Endothelial cell of umbilical vein (primary cell): ENCODE results near the gene GRIA4. TPM values are rescaled to one million over a fixed set of nuclear protein-coding genes. Genes with fewer than 3 reads are reported as not detected.

Source experiments
- BruUV-seq: library from RNA; stranded (reverse); fragments of 400-500 nt; replicated peaks from 2 replicates; lab custom pipeline; 2021; lab: Mats Ljungman, UMichigan
- CTCF ChIA-PET: fragments of 300-600, 350-600 bp; sonication (Branson Sonifier 250); formaldehyde crosslinking; loops from one replicate; lab custom pipeline; 2021; ENCODE audit warnings: antibody characterized with exemption, inconsistent platforms; lab: Charles Lee
- POLR2A ChIA-PET: fragments of 300-600, 350-600 bp; sonication (Branson Sonifier 250); formaldehyde crosslinking; loops from one replicate; lab custom pipeline; 2021; ENCODE audit warnings: antibody characterized with exemption, inconsistent platforms; lab: Charles Lee
- DNase-seq: peaks from one replicate; pipeline ENCODE4 v3.0.0-alpha.2; 2011; ENCODE audit warnings: low read depth, low spot score
- FAIRE-seq: peaks from 2 replicates; lab custom pipeline; 2011; peaks lifted over from hg19 to GRCh38; lab: Jason Lieb, UNC
- H2AFZ ChIP-seq: 2 replicates; pipeline ENCODE4 v1.6.0; 2012; ENCODE audit warnings: low read depth, low read length, control low read depth, inconsistent platforms
- H3K27ac ChIP-seq: 2 replicates; pipeline ENCODE4 v1.5.1; 2011; ENCODE audit warnings: low read depth, mild to moderate bottlenecking, control low read depth, low read length, moderate library complexity; ENCODE audit not compliant: insufficient read depth
- H3K27me3 ChIP-seq, 2 experiments: 2 replicates each; pipeline versions ENCODE4 v1.6.0 to v1.6.1; 2011; ENCODE audit warnings: low read length in 2 of 2, mixed read lengths in 1 of 2; ENCODE audit not compliant: control insufficient read depth in 2 of 2, insufficient read depth in 2 of 2
- H3K36me3 ChIP-seq, 2 experiments: 2 replicates in 1 of 2; 3 replicates in 1 of 2; pipeline ENCODE4 v1.5.1; 2011; ENCODE audit warnings: low read length in 2 of 2, mild to moderate bottlenecking in 1 of 2, moderate library complexity in 1 of 2; ENCODE audit not compliant: control insufficient read depth in 2 of 2, insufficient read depth in 2 of 2; ENCODE audit errors: extremely low read depth in 1 of 2
- H3K4me1 ChIP-seq: 3 replicates; pipeline ENCODE4 v1.5.1; 2011; ENCODE audit warnings: mild to moderate bottlenecking, low read length; ENCODE audit not compliant: control insufficient read depth, insufficient read depth; ENCODE audit errors: extremely low read depth
- H3K4me2 ChIP-seq: 2 replicates; pipeline ENCODE4 v1.6.1; 2011; ENCODE audit warnings: low read length, control low read depth, mixed read lengths; ENCODE audit not compliant: insufficient read depth
- H3K4me3 ChIP-seq, 3 experiments: fragments of 200-600 bp in 1 of 3; sonication (generic), shearing (Covaris generic) in 1 of 3; replicated peaks in 1 of 3; 2 replicates each; pipeline ENCODE4 v1.5.1; 2011 to 2016; ENCODE audit warnings: control low read depth in 3 of 3, low read length in 3 of 3, mild to moderate bottlenecking in 2 of 3, inconsistent platforms in 1 of 3, low read depth in 1 of 3, moderate library complexity in 1 of 3; ENCODE audit not compliant: insufficient read depth in 1 of 3
- H3K79me2 ChIP-seq: 2 replicates; pipeline ENCODE4 v1.6.0; 2012; ENCODE audit warnings: low read length, inconsistent platforms; ENCODE audit not compliant: control insufficient read depth, insufficient read depth
- H3K9ac ChIP-seq: replicated peaks from 2 replicates; pipeline ENCODE3; 2011; ENCODE audit warnings: low read length, control low read depth; ENCODE audit not compliant: insufficient read depth; ENCODE audit errors: extremely low read depth
- H3K9me1 ChIP-seq: replicated peaks from 3 replicates; pipeline ENCODE4 v1.6.0; 2011; ENCODE audit warnings: mild to moderate bottlenecking, low read length; ENCODE audit not compliant: control insufficient read depth, insufficient read depth; ENCODE audit errors: extremely low read depth
- H3K9me3 ChIP-seq: replicated peaks from 2 replicates; pipeline ENCODE4 v1.5.1; 2012; ENCODE audit warnings: low read length, inconsistent platforms; ENCODE audit not compliant: control insufficient read depth, insufficient read depth
- H4K20me1 ChIP-seq: replicated peaks from 2 replicates; pipeline ENCODE3; 2011; ENCODE audit warnings: mild to moderate bottlenecking, low read length; ENCODE audit not compliant: control insufficient read depth, insufficient read depth; ENCODE audit errors: extremely low read depth
- EZH2 ChIP-seq: IDR thresholded peaks from 2 replicates; pipeline ENCODE4 v1.6.1; 2012; ENCODE audit warnings: borderline replicate concordance, low read depth, mild to moderate bottlenecking, moderate library complexity, low read length, inconsistent platforms; ENCODE audit not compliant: severe bottlenecking
- FOS ChIP-seq: IDR thresholded peaks from 2 replicates; pipeline ENCODE4 v1.6.1; 2011; ENCODE audit warnings: mild to moderate bottlenecking, low read length, moderate library complexity, borderline replicate concordance; ENCODE audit not compliant: insufficient read depth
- GATA2 ChIP-seq: IDR thresholded peaks from 2 replicates; pipeline ENCODE4 v1.7.0; 2011; ENCODE audit warnings: low read depth, mild to moderate bottlenecking, moderate library complexity, mixed read lengths, low read length; ENCODE audit not compliant: insufficient read length, insufficient read depth
- JUN ChIP-seq: IDR thresholded peaks from 2 replicates; pipeline ENCODE4 v1.6.1; 2011; ENCODE audit warnings: borderline replicate concordance, low read depth; ENCODE audit not compliant: insufficient read length, insufficient read depth
- MYC ChIP-seq: IDR thresholded peaks from one replicate; pipeline ENCODE4 v1.6.1; 2011; ENCODE audit warnings: mild to moderate bottlenecking, low read depth, low read length
- POLR2A ChIP-seq: IDR thresholded peaks from 2 replicates; pipeline ENCODE4 v1.6.1; 2012; ENCODE audit warnings: low read depth, mild to moderate bottlenecking, control low read depth, low read length
- POLR2AphosphoS5 ChIP-seq: IDR thresholded peaks from 2 replicates; pipeline ENCODE4 v1.6.1; 2012; ENCODE audit warnings: low read depth, mild to moderate bottlenecking, control low read depth, low read length, moderate library complexity; ENCODE audit not compliant: insufficient read depth
- dilution Hi-C: fragments of 300-500 bp; cut with MboI; formaldehyde crosslinking; loops from one replicate; pipeline ENCODE4 v1.15.0; 2019; ENCODE audit warnings: low sequenced_read_pairs; ENCODE audit not compliant: extremely low pct_ligation_motif_present
- intact Hi-C: fragments of 100-400 bp; cut with micrococcal nuclease; formaldehyde crosslinking; loops from one replicate; pipeline ENCODE4 v1.10.0; 2022
- polyA plus RNA-seq, 4 experiments: library from polyadenylated mRNA; depleted of rRNA in 3 of 4; stranded (reverse) in 3 of 4; unstranded in 1 of 4; fragments of >200 nt; gene quantifications; 2 replicates each; pipeline versions ENCODE4 v1.2.1 to v1.2.3, GENCODE V29; 2011 to 2012; ENCODE audit warnings: missing spikeins in 1 of 4
- total RNA-seq: library from RNA; stranded (reverse); gene quantifications from 2 replicates; pipeline ENCODE4 v1.2.3, GENCODE V29; 2021
- TF ChIP-seq, protein P1 (sequence below): IDR thresholded peaks from 2 replicates; pipeline ENCODE4 v1.6.1; 2011; ENCODE audit not compliant: insufficient read depth, insufficient read length
- TF ChIP-seq, protein P2 (sequence below), 2 donors: IDR thresholded peaks; 1 replicate in 1 of 2; 2 replicates in 1 of 2; pipeline ENCODE4 v1.5.1; 2011; ENCODE audit warnings: low read length in 2 of 2, mild to moderate bottlenecking in 2 of 2, moderate library complexity in 2 of 2, control low read depth in 1 of 2, inconsistent platforms in 1 of 2, low read depth in 1 of 2; ENCODE audit not compliant: insufficient read depth in 1 of 2; ENCODE audit errors: extremely low read depth in 1 of 2

Gene GRIA4
- total and polyA plus RNA-seq, 2 donors (not counting 3 experiments of a cell fraction or from before 2014, with no cell fraction given), result not detected

DNA sequence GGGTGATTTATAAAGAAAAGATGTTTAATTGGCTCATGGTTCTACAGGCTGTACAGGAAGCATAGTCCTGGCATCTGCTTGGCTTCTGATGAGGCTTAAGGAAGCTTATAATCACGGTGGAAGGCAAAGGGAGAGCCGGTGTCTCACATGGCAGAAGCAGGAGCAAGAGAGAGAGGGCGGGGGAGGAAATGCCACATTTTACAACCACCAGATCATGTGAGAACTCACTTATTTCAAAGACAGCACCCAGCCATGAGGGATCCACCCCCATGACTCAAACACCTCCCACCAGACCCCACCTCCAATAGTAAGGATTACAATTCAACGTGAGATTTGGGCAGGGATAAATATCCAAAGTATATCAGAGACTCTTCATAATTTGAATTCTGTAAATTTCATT is 211.5 kb downstream of the GRIA4 start:
- no peak for TF ChIP-seq GATA2
- intact Hi-C loops (no loop called here), dilution Hi-C loops (no loop called here)
- Histone ChIP-seq H3K27me3 (no peaks in the 10 kb centered on the region), H3K79me2 (no peaks in the 10 kb centered on the region), H3K9me3 (no peaks in the 10 kb centered on the region), H2AFZ (no peak overlapping the region), H3K4me1 (no peaks in the 10 kb centered on the region), H3K36me3 (no peaks in the 10 kb centered on the region), H3K4me2 (no peak overlapping the region), H3K9me1 (no peaks in the 10 kb centered on the region), H4K20me1 (no peaks in the 10 kb centered on the region), H3K27ac (no peak overlapping the region), H3K9ac (no peak overlapping the region), H3K4me3 (no peak overlapping the region)
- DNase-seq (no peak), FAIRE-seq (no peak)
- ChIA-PET POLR2A (no interaction called here), CTCF (interaction anchor here (0.9 kb wide), 1 partner anchor 14 kb away, joined by 3 read pairs; no protein-coding TSS in a partner anchor)
- BruUV-seq, result no TSS peak

DNA sequence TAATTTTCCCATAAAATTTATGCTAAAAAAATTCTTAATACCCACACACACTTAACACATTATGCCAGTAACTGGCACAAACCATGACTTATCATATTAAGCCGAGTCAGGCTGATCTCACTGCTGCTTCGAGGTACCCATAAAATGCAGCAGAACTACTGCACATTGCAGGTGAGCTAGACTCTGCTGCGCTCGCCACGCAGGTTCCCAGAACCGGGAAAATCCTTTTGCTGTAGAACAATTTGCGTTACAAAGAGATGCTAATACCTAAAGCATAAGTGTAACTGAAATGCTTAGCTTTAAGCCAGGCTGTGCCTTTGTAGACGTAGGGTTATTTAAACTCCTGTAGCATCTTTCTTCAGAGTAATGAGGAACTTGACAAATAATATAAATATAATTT is 211.9 kb downstream of the GRIA4 start:
- no peak for FAIRE-seq
- ChIA-PET POLR2A (no interaction called here), CTCF (no interaction called here)
- Histone ChIP-seq H3K27ac (no peak overlapping the region), H4K20me1 (no peaks in the 10 kb centered on the region), H3K9me1 (no peaks in the 10 kb centered on the region), H3K27me3 (no peaks in the 10 kb centered on the region), H3K4me2 (no peak overlapping the region), H3K9ac (no peak overlapping the region), H3K36me3 (no peaks in the 10 kb centered on the region), H3K4me1 (no peaks in the 10 kb centered on the region), H3K4me3 (no peak overlapping the region), H3K79me2 (no peaks in the 10 kb centered on the region), H3K9me3 (no peaks in the 10 kb centered on the region), H2AFZ (no peak overlapping the region)
- DNase-seq, result no peak
- BruUV-seq, result no TSS peak
- dilution Hi-C loops (no loop called here), intact Hi-C loops (no loop called here)
- TF ChIP-seq EZH2 (no peak), POLR2A (no peak), JUN (no peak), MYC (no peak), FOS (no peak), POLR2AphosphoS5 (no peak), GATA2 (no peak)
- TF ChIP-seq, protein P1, sequence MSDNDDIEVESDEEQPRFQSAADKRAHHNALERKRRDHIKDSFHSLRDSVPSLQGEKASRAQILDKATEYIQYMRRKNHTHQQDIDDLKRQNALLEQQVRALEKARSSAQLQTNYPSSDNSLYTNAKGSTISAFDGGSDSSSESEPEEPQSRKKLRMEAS, result no peak
- TF ChIP-seq, protein P2, sequence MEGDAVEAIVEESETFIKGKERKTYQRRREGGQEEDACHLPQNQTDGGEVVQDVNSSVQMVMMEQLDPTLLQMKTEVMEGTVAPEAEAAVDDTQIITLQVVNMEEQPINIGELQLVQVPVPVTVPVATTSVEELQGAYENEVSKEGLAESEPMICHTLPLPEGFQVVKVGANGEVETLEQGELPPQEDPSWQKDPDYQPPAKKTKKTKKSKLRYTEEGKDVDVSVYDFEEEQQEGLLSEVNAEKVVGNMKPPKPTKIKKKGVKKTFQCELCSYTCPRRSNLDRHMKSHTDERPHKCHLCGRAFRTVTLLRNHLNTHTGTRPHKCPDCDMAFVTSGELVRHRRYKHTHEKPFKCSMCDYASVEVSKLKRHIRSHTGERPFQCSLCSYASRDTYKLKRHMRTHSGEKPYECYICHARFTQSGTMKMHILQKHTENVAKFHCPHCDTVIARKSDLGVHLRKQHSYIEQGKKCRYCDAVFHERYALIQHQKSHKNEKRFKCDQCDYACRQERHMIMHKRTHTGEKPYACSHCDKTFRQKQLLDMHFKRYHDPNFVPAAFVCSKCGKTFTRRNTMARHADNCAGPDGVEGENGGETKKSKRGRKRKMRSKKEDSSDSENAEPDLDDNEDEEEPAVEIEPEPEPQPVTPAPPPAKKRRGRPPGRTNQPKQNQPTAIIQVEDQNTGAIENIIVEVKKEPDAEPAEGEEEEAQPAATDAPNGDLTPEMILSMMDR (IDR thresholded peaks at IDR 0.05; ENCODE audit: extremely low read depth in 1 of 2, insufficient read depth in 1 of 2, low read depth in 1 of 2, low read length in 2 of 2), result no peak
